Stimulated activated naive CD8-positive, alpha-beta T cell treated with anti-CD3 and anti-CD28 coated beads, Interleukin-15, amount 100 ng/mL, for 72 hours (primary cell): ENCODE results near the gene PYCARD.

Experiments
- ATAC-seq: fragments of 150-1000 bp; cut with Tn5 transposase; 2 replicates; pipeline ENCODE4 v1.10.0; 2021; ENCODE audit warnings: mild to moderate bottlenecking, moderate library complexity
- DNase-seq, 2 donors: peaks; one replicate each; pipeline ENCODE4 v3.0.0; 2021 to 2022
- H3K27ac Mint-ChIP-seq, 2 donors: one replicate each; pipeline ENCODE4 v1.8.0; 2022; ENCODE audit warnings: mild to moderate bottlenecking in 2 of 2, mixed read lengths in 2 of 2, moderate library complexity in 2 of 2
- H3K27me3 Mint-ChIP-seq: one replicate; pipeline ENCODE4 v1.8.0; 2022; ENCODE audit warnings: mixed read lengths
- H3K4me1 Mint-ChIP-seq: one replicate; pipeline ENCODE4 v1.8.0; 2022; ENCODE audit warnings: mild to moderate bottlenecking, mixed read lengths
- H3K4me3 Mint-ChIP-seq, 2 donors: one replicate each; pipeline ENCODE4 v1.8.0; 2022; ENCODE audit warnings: mild to moderate bottlenecking in 2 of 2, mixed read lengths in 2 of 2, moderate library complexity in 1 of 2
- H3K9me3 Mint-ChIP-seq, 2 donors: one replicate each; pipeline ENCODE4 v1.8.0; 2022; ENCODE audit warnings: mixed read lengths in 2 of 2

Gene PYCARD

DNA sequence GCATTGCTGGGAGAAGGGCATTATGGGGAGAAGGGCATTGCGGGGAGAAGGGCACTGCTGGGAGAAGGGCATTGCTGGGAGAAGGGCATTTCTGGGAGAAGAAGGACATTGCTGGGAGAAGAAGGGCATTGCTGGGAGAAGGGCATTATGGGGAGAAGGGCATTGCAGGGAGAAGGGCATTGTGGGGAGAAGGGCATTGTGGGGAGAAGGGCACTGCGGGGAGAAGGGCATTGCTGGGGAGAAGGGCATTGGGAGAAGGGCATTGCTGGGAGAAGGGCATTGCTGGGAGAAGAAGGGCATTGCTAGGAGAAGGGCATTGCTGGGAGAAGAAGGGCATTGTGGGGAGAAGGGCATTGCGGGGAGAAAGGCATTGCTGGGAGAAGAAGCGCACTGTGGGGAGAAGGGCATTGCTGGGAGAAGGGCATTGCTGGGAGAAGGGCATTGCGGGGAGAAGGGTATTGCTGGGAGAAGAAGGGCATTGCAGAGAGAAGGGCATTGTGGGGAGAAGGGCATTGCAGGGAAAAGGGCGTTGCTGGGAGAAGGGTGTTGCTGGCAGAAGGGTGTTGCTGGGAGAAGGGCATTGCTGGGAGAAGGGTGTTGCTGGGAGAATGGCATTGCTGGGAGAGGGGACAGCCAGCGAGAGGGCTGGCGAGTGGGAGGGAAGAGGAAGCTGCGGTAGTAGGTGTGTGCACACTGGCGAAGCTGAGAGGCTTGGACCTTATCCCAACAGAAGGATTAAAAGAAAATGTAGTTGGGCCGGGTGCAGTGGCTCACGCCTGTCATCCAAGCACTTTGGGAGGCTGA, 19.0 kb upstream of the PYCARD start:
- DNase-seq, result no peak
- H3K9me3 Mint-ChIP-seq, result no peaks in the 10 kb centered on the region
- no peak overlapping the region for H3K27ac Mint-ChIP-seq

DNA sequence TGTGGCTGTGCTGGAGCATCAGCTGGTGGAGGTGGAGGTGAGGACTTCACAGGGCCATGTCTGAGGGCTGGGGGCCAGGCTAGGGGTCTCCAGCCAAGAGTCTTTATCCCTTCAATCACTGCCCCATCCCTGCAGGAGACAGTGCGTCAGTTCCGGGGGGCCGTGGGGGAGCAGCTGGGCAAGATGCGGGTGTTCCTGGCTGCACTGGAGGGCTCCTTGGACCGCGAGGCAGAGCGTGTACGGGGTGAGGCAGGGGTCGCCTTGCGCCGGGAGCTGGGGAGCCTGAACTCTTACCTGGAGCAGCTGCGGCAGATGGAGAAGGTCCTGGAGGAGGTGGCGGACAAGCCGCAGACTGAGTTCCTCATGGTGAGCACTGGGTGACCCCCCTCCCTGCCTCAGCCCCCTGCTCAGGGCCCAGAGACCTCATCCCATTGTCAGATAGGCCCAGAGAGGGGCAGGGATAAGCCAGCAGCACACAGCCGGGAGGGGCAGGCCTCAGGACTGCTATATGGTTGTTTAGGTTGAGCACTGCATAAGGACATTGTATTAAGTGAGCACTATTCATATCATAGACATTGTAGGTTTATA, 16.7 kb upstream of the PYCARD start:
- ATAC-seq (no peak), DNase-seq (no peak)
- H3K9me3 Mint-ChIP-seq, result no peaks in the 10 kb centered on the region
- no peak overlapping the region for H3K4me3 Mint-ChIP-seq
- H3K27ac Mint-ChIP-seq, result no peak overlapping the region
- peaks cover 71% of the 10 kb centered on the region for H3K27me3 Mint-ChIP-seq
- peaks cover 22% of the 10 kb centered on the region for H3K4me1 Mint-ChIP-seq

More for the DNA sequence above, 19.0 kb upstream of the PYCARD start:
- ATAC-seq, result no peak
- Mint-ChIP-seq H3K4me3 (no peak overlapping the region), H3K27me3 (peaks cover 49% of the 10 kb centered on the region), H3K4me1 (peaks cover 6% of the 10 kb centered on the region)

DNA sequence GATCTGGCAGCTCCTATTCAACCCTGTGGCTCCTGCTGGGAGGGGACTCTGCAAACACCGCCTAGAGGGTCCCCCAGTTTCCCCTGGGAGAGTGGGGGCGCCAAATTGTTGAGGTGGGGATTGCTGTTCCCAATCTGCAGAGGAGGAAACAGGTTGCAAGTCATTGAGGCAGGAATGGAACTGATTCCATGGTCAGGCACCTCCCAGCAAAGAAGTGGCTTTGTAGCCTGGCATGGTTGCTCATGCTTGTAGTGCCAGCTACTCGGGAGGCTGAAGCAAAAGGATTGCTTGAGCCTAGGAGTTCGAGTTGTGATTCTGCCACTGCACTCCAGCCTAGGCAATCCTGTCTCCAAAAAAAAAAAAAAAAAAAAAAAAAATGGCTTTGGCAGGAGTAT, 14.6 kb upstream of the PYCARD start:
- no peak for DNase-seq

DNA sequence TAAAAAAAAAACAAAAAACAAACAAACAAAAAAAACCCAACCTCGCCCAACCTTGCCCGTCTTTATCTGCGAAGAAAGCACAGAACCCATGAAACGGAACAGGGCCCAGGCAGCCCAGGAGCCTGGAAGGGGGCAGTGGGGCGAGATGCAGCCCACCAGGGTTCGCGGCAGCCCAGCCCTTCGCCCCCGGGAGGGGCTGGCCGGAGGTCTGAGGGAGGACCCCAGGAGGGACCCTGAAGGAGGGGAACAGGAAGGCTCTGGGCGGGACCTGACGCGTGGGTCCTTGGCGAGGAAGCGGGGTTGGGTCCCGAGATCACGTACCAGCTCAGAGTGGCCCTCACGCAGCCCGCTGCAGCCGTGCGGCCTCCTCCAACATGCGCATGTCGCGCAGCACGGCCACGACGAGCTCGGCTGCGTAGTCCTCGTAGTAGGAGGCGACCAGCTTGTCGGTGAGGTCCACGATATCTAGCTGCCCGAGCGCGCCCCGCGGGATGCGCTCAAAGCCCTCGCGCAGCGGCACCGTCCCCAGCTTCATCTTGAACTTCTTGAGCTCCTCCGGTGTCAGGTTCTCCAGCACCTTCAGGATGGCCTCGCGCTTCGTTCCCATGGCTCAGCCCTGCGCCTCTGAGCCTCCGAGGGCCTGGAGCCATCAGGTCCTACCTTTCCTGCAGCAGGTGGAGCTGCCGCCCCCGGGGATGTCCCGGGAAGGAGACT, 14.0 kb upstream of the PYCARD start, which contains the start of gene PYDC1:
Gene PYDC1 (minus strand): TSS at position 714 of the 714 bp plus-strand sequence. CDS start 107 bp downstream, at position 607.
- peaks cover 26% of the 10 kb centered on the region for H3K4me1 Mint-ChIP-seq
- H3K27ac Mint-ChIP-seq, result no peak within 1 kb of the TSS
- H3K4me3 Mint-ChIP-seq, result peak within 1 kb of the TSS; percentile 71 to 85
- H3K27me3 Mint-ChIP-seq, result peaks cover 80% of the 10 kb centered on the region
- DNase-seq (no peak), ATAC-seq (peak; percentile 22)
- H3K9me3 Mint-ChIP-seq, result no peaks in the 10 kb centered on the region

More for the DNA sequence above, 14.6 kb upstream of the PYCARD start:
- H3K9me3 Mint-ChIP-seq, result no peaks in the 10 kb centered on the region
- peaks cover 85% of the 10 kb centered on the region for H3K27me3 Mint-ChIP-seq
- ATAC-seq, result no peak
- peaks cover 22% of the 10 kb centered on the region for H3K4me1 Mint-ChIP-seq
- H3K4me3 Mint-ChIP-seq, result peak overlapping the region; percentile 70 to 85
- no peak overlapping the region for H3K27ac Mint-ChIP-seq

DNA sequence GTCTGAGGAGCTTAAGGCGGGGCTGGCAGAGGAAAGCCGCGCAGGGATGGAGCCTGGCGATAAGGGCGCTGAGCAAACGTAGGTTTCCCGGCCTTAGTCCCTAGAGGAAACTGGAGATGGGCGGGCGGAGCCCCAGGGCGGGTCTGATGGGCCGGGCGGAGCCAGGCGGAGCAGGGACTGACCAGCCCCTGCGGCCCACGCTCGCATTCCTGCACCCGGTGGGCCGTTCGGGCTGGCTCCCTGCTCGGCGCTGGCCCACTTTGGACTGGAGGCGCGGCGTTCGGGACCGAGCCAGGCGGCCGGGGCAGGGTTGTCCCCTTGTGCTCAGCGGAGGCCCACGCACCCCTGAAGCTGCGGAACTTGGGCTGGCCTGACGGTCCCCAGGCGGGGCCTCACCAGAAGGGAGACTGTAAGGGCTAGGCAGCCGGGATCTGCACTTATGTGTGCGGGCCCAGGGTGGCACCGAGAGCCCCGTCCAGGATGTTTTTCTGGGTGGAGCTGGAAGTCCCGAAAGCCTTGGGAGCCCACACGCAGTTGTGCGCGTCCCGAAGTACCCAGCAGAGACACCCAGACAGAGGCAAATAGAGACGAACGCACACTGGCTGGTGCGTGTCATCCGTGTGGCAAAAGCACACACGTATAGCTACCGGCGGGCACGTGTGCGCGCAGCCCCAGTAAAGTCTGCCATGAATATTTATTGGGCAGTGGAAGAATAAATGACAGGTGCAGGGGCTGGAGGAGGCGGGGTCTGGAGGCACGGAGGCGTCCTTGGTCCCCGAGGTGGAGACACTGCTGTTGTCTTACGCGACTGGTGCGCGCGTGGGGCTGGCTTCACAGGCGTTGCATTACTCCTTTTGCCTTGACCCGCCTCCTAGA, 13.0 kb upstream of the PYCARD start:
- ATAC-seq (peak; percentile 73), DNase-seq (no peak)
- H3K27me3 Mint-ChIP-seq, result peaks cover 69% of the 10 kb centered on the region

DNA sequence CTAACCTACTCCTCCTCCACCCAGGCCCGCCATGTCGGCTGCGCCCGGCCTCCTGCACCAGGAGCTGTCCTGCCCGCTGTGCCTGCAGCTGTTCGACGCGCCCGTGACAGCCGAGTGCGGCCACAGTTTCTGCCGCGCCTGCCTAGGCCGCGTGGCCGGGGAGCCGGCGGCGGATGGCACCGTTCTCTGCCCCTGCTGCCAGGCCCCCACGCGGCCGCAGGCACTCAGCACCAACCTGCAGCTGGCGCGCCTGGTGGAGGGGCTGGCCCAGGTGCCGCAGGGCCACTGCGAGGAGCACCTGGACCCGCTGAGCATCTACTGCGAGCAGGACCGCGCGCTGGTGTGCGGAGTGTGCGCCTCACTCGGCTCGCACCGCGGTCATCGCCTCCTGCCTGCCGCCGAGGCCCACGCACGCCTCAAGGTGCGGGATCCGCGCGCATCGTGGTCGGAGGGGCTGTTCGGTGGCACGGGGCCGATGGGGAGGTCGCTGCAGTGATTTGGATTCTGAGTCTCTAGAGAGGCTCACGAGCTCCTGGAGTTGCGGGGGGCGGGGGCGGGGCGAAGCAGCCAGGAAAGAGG, 12.2 kb upstream of the PYCARD start:
- peaks cover 30% of the 10 kb centered on the region for H3K4me1 Mint-ChIP-seq
- H3K27me3 Mint-ChIP-seq, result peaks cover 66% of the 10 kb centered on the region
- DNase-seq (no peak), ATAC-seq (peak; percentile 35)
- H3K27ac Mint-ChIP-seq, result no peak overlapping the region
- H3K4me3 Mint-ChIP-seq, result peak overlapping the region; percentile 71 to 85
- H3K9me3 Mint-ChIP-seq, result no peaks in the 10 kb centered on the region

More for the DNA sequence above, 13.0 kb upstream of the PYCARD start:
- Mint-ChIP-seq H3K9me3 (no peaks in the 10 kb centered on the region), H3K27ac (no peak overlapping the region), H3K4me1 (peaks cover 30% of the 10 kb centered on the region), H3K4me3 (peak overlapping the region; percentile 71 to 85)

DNA sequence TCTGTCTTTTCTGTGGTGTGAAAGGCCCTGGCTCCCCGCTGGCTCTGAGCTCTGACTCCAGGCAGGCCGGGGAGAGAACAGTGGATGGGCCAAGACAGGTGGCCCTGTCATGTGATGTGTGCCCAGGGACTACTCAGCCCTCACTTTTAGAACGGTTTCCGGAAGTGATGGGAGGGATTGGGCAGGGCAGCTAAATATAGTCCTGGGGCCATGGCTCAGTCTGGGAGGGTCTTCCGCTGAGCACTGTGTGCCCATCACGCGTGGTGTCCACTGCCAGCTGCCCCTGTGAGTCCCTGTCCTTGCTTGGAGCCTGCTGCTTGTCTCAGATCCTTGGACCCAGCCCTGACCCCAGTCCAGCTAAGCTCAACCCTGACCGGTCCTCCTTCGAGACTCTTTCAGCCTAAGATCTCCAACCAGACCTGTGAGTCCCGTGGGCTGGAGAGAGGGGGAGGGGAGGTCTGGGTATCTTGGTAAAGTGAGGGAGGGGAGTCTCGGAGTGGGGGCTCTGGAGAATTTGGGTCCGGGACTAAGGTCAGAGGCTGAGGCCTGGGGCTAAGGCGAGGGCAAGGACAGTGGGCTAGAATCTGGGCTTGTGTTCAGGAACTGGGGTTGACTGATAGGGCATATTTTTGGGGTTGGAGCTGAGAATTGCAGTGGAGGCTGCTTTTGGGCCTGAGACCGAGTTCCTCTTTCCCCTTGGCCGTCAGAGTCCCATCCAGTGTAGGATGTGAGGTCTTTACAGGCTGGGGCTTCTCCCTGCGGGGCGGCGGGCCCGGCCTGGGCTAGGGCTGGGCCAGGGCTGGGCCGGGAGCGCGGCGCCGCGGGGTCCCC, 11.5 kb upstream of the PYCARD start, which contains the start of gene TRIM72:
Gene TRIM72 (plus strand): TSS at position 243 of the 831 bp plus-strand sequence. CDS start 620 bp downstream, outside the sequence.
- Mint-ChIP-seq H3K9me3 (no peaks in the 10 kb centered on the region), H3K27ac (no peak within 1 kb of the TSS), H3K27me3 (peaks cover 62% of the 10 kb centered on the region), H3K4me1 (peaks cover 30% of the 10 kb centered on the region), H3K4me3 (peak within 1 kb of the TSS; percentile 71 to 85)
- ATAC-seq, result peak; percentile 38
- DNase-seq, result no peak

DNA sequence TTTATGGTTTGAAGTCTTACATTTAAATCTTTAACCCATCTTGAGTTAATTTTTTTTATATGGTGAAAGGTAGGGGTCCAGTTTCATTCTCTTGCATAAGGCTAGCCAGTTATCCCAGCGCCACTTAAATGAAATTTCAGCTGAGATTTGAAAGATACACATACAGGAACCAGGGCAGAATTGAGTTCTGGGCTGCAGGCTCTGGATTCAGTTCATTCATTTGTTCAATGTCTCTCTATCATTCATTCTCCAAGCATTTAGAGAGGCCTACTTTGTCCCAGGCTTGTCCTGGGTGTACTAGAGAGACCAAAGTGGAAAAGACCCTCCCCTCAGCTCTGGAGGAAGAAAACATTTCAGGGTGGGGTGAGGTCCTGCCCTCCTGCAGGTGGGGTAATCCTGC, 10.8 kb upstream of the PYCARD start:
- Mint-ChIP-seq H3K27ac (no peak overlapping the region), H3K9me3 (no peaks in the 10 kb centered on the region), H3K4me3 (no peak overlapping the region), H3K27me3 (peaks cover 55% of the 10 kb centered on the region), H3K4me1 (peaks cover 30% of the 10 kb centered on the region)
- DNase-seq, result no peak
- ATAC-seq, result no peak

DNA sequence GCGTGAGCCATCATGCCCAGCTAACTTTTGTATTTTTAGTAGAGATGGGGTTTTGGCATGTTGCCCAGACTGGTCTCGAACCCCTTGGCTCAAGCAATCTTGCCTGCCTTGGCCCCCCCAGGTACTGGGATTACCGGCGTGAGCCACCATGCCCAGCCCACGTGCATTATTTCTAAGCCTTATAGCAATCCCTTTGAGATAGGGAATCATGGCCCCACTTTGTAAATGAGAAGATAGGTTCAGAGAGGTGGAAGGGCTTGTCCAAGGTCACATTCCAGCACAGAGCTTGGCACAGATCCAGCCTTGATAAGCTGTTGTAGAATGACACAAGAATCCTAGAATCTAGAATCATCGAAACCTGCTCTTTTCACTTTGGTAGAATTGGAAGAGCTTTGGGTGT, 4.2 kb upstream of the PYCARD start:
- peaks cover 22% of the 10 kb centered on the region for H3K4me1 Mint-ChIP-seq
- DNase-seq (no peak), ATAC-seq (no peak)
- no peak overlapping the region for H3K4me3 Mint-ChIP-seq
- H3K9me3 Mint-ChIP-seq, result peaks cover 0 to 8% of the 10 kb centered on the region in 2 donors
- H3K27ac Mint-ChIP-seq, result no peak overlapping the region
- H3K27me3 Mint-ChIP-seq, result peaks cover 5% of the 10 kb centered on the region

DNA sequence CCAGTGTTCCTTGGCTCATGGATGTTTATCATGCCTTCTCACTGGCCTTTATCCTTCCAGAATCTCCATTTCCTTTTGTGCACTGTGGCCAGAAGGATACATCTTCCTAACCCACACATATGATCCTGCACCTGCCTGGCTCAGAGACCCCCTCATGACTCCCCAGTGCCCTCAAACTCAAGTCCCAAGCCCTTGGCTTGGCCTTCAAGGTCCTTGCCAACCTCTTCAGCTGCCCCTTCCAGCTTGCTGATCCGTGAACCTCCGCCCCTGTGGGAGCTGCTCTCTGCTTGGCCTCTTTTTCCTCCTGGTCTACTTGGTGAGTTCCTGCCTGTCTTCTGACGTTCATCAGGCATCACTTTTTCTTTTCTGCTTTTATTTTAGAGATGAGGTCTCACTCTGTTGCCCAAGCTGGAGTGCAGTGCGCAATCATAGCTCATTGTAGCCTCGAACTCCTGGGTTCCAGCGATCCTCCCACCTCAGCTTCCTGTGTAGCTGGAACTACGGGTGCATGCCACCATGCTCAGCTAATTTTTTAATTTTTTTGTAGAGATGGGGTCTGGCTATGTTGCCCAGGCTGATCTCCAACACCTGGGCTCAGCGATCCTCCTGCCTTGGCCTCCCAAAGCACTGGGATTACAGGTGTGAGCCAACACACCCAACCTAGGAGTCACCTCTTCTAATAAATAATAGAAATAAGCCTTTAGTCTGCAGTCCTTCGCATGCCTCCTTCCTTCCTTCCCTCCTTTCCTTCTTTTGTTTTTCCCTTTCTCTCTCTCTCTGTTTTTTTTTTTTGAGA, 2.5 kb upstream of the PYCARD start:
- Mint-ChIP-seq H3K27me3 (peaks cover 5% of the 10 kb centered on the region), H3K27ac (no peak overlapping the region), H3K9me3 (peaks cover 0 to 8% of the 10 kb centered on the region in 2 donors), H3K4me1 (peaks cover 32% of the 10 kb centered on the region), H3K4me3 (no peak overlapping the region)
- DNase-seq (no peak), ATAC-seq (no peak)

DNA sequence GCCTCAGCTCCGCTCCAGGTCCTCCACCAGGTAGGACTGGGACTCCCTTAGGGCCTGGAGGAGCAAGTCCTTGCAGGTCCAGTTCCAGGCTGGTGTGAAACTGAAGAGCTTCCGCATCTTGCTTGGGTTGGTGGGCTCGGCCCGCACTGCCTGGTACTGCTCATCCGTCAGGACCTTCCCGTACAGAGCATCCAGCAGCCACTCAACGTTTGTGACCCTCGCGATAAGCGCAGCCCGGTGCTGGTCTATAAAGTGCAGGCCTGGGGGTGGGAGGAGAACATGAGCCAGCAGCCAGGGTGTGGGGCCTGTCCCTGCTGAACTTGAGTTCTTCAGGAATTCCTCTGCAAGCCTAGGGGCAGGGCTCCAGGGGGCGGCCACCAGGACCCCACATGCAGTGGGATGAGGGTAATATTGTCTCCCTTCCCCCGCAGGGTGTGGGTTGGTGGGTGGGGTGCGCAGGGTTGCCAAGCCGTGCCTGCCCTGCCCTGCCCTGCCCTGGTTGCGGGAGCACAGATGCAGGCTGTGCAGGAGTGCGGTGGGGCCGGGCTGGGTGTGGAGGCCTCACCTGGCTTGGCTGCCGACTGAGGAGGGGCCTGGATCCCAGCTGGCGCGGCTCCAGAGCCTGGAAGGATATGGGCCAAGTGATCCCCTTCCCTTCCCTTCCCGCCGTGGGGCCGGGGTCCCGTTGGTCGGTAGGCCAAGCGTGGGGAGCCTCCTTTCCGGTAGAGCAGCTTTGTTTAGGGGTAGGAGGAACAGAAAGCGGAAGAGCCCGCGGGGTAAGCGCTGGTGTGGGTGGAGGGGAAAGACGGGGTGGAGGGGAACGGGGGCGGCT, 762 bp downstream of the PYCARD start:
- peak; percentile 54 to 62 for DNase-seq
- Mint-ChIP-seq H3K27me3 (peaks cover 5% of the 10 kb centered on the region), H3K4me1 (peaks cover 55% of the 10 kb centered on the region), H3K9me3 (peaks cover 0 to 8% of the 10 kb centered on the region in 2 donors), H3K27ac (peak overlapping the region in 1 of 2 donors; percentile 95), H3K4me3 (peak overlapping the region; percentile 86 to 92)
- ATAC-seq, result peak; percentile 74

DNA sequence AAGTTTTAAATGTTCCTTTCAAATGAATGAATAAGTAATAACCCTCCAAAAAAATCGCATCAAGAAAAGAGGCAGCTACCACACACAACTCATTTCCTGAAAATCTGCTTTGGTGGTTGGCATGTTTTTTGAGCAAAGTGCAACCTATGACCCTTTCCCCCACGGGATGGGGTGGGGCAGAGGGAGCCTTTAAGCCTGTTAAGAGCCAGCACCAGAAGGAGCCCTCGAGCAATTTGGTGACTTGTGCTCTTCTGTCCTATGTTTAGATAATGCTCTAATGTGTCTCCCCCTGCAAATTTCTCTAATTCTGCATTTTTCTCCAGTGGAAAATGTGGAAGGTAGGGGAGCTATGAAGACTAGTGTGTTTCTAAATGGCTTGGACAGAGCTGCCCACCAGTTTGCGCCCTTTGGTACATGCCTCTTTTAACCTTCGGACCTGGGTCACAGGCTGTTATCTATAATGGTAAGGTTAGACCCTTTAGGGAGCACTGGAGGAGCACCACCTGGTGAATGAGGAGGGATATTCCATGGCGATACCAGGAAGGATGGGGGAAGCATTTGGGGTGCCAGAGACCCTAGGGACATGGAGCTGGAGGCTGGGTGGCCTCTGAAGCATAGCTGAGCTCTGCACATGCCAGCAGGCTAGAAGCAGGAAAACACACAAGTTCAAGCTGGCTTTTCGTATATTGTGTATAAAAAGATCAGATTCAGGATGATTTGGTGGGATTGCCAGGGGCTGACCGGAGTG, 1.6 kb downstream of the PYCARD start:
- ATAC-seq (peak; percentile 65), DNase-seq (peak in 1 of 2 donors; percentile 57)
- Mint-ChIP-seq H3K9me3 (peaks cover 0 to 8% of the 10 kb centered on the region in 2 donors), H3K27ac (peak overlapping the region; percentile 36 to 94), H3K27me3 (no peaks in the 10 kb centered on the region), H3K4me3 (peak overlapping the region; percentile 86 to 92), H3K4me1 (peaks cover 60% of the 10 kb centered on the region)
